Measurements from ENCODE around the gene GRM8. TPM values are rescaled to one million over a fixed set of nuclear protein-coding genes. Genes with fewer than 3 reads are reported as not detected.

The GRM8 gene
- total RNA-seq, 6 experiments from 2014 or later = not detected

DNA sequence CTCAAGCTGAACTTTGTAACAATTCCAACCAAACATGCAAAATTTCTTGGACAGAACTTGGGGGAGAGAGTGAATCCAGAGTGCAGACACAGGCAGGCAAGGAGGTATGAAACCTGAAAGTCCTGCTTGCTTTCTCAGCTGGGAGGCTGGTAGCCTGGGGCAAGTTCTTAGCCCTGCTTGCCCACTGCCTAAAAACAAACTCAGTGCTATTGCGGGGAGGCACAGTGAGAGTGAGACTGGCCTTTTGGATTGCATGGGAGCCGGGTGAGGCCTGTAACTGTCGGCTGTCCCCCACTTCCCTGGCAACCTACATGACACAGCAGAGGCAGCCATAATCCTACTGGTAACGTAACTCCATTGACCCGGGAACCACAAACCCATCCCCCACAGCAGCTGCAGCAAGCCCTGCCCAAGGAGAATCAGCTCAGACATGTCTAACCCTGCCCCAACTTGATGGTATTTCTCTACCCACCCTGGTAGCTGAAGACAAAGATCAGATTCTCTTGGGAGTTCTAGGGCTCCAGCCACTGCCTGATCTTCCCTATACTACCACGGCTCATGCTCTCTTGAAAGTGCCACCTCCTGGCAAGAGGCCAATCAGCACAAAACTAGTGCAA, 663.6 kb downstream of the GRM8 start:
- H3K9me3 Mint-ChIP-seq = peaks cover 61% of the 10 kb centered on the region
- H3K4me1 Mint-ChIP-seq (ENCODE audit: low read depth) = no peaks in the 10 kb centered on the region
- no peak for DNase-seq
- TF ChIP-seq, protein P1, sequence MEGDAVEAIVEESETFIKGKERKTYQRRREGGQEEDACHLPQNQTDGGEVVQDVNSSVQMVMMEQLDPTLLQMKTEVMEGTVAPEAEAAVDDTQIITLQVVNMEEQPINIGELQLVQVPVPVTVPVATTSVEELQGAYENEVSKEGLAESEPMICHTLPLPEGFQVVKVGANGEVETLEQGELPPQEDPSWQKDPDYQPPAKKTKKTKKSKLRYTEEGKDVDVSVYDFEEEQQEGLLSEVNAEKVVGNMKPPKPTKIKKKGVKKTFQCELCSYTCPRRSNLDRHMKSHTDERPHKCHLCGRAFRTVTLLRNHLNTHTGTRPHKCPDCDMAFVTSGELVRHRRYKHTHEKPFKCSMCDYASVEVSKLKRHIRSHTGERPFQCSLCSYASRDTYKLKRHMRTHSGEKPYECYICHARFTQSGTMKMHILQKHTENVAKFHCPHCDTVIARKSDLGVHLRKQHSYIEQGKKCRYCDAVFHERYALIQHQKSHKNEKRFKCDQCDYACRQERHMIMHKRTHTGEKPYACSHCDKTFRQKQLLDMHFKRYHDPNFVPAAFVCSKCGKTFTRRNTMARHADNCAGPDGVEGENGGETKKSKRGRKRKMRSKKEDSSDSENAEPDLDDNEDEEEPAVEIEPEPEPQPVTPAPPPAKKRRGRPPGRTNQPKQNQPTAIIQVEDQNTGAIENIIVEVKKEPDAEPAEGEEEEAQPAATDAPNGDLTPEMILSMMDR (IDR thresholded peaks at IDR 0.05) = no peak
- H3K4me3 Mint-ChIP-seq = no peak overlapping the region
- no peaks in the 10 kb centered on the region for H3K36me3 Mint-ChIP-seq (ENCODE audit: low read depth)
- H3K27me3 Mint-ChIP-seq (ENCODE audit: insufficient read depth) = no peaks in the 10 kb centered on the region
- no peak overlapping the region for H3K27ac Mint-ChIP-seq

DNA sequence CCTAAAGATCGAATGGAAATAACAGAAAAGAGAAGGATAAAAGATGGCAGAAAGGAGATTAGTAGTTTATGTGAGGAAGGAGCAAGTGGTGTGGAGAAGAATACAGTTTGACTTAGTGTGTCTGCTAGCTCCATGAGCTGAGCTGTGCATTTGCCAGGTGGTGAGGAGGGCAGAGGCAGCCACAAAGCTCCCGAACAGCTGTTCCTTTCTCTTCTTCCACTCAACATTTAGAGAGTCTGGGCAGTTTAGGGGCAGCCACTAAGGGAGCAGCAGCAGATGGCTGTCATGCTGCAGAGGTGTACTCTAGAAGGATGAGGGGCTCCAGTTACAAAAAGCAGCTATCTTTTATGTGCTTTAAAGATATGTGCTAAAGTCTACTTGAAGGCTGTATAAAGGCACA, 674.4 kb downstream of the GRM8 start:
- DNase-seq = no peak
- H3K4me1 Mint-ChIP-seq (ENCODE audit: low read depth) = no peaks in the 10 kb centered on the region
- no peak overlapping the region for H3K27ac Mint-ChIP-seq
- peaks cover 7% of the 10 kb centered on the region; the same call in 1 of the 2 replicates for H3K36me3 Mint-ChIP-seq (ENCODE audit: low read depth)
- H3K27me3 Mint-ChIP-seq (ENCODE audit: insufficient read depth) = no peaks in the 10 kb centered on the region
- no peak overlapping the region for H3K4me3 Mint-ChIP-seq
- H3K9me3 Mint-ChIP-seq = peaks cover 33% of the 10 kb centered on the region
- TF ChIP-seq, protein P1 (IDR thresholded peaks at IDR 0.05) = no peak

DNA sequence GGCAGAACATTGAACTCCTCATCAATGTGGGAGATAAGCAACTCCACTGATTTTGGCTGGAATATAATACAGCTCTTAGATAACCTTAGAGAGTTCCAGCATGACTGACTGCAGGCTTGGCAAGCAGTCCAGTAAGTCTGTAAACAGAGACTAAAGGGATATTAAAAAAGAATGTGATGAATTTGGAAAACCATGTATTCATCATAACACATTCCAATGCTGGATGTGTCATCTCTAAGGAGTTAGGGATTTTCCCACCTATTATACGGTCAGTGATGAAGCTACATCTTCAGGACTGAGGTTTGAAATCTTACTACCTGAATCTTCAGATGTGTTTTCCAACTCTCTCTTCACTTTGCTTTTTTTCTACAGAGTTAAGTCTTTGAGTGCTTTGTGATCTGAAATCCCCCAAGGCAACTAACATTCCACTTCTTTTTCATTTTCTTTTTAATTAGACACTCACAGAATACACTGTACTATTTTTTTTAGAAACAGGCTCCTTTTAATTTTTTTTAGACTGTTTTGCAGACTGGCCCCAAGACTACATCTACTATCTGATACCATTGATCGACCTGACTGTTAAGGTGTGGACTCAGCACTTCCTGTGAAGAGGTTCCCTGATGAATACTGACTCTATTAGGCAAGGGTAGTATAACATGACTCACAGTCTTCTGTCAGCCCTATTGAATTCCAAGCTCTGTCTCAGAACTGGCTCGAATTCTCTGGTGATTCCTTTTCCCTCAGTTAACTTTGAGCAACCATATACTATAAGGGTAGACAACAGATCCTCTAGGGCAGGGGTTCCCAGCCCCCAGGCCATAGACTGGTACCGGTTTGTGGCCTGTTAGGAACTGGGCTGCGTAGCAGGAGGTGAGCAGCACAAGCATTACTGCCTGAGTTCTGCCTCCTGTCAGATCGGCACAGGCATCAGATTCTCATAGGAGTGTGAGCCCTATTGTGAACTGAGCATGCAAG, 678.2 kb downstream of the GRM8 start:
- TF ChIP-seq, protein P1 (IDR thresholded peaks at IDR 0.05) = no peak
- Mint-ChIP-seq H3K27ac (no peak overlapping the region), H3K4me1 (ENCODE audit: low read depth) (no peaks in the 10 kb centered on the region), H3K27me3 (ENCODE audit: insufficient read depth) (no peaks in the 10 kb centered on the region; the same call in none of the 2 replicates), H3K9me3 (peaks cover 35% of the 10 kb centered on the region), H3K4me3 (no peak overlapping the region), H3K36me3 (ENCODE audit: low read depth) (peaks cover 7% of the 10 kb centered on the region; the same call in 1 of the 2 replicates)
- DNase-seq = peak; percentile 2

DNA sequence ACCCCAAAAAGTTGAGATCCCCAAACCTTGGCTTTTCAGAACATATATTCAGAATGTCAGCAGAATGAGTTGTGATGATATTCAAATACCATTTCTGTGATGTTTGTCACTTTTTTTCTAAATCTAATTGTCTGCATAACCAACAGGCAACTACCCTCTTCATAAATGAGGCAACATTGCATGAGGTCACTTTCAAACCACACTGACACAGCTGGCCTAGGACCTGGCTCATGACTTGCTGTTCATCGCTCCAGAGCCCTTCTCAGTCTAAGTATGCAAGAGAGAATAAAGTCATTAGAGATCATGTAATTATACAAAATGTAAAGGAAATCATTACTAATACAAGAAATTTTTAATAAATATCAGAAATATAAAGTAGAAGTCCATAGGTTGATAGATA, 681.9 kb downstream of the GRM8 start:
- DNase-seq = no peak

DNA sequence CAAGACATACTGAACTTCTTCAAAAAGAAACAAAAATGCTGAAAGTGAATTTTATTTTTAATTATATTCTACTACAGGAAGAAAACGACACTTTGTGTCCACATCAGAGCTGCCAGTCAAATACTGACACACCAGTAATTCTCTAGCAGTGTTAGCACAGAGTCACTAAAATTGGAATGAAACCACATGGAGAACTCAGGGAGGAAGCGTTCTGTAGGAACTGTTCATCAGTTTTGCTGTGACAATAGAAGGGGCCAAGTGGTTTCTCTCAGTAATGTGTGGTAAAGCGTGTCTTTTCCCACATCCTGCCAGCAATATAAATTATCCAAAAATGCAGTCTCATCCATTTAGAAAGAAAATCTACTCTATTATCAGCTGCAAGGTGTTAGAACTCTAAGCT, 683.3 kb downstream of the GRM8 start:
- no peak overlapping the region for H3K27ac Mint-ChIP-seq
- no peaks in the 10 kb centered on the region for H3K4me1 Mint-ChIP-seq (ENCODE audit: low read depth)
- TF ChIP-seq, protein P1 (IDR thresholded peaks at IDR 0.05) = no peak
- DNase-seq = no peak
- no peaks in the 10 kb centered on the region for H3K36me3 Mint-ChIP-seq (ENCODE audit: low read depth)
- H3K4me3 Mint-ChIP-seq = no peak overlapping the region
- no peaks in the 10 kb centered on the region; the same call in none of the 2 replicates for H3K27me3 Mint-ChIP-seq (ENCODE audit: insufficient read depth)
- peaks cover 37% of the 10 kb centered on the region for H3K9me3 Mint-ChIP-seq

More for the DNA sequence above, 681.9 kb downstream of the GRM8 start:
- Mint-ChIP-seq H3K27ac (no peak overlapping the region), H3K9me3 (peaks cover 38% of the 10 kb centered on the region), H3K27me3 (ENCODE audit: insufficient read depth) (no peaks in the 10 kb centered on the region; the same call in none of the 2 replicates), H3K36me3 (ENCODE audit: low read depth) (no peaks in the 10 kb centered on the region), H3K4me3 (no peak overlapping the region), H3K4me1 (ENCODE audit: low read depth) (no peaks in the 10 kb centered on the region)
- TF ChIP-seq, protein P1 (IDR thresholded peaks at IDR 0.05) = no peak
